HepG2 (cell line): ENCODE data around the gene ELOVL2. TPM values are rescaled to one million over a fixed set of nuclear protein-coding genes. Genes with fewer than 3 reads are reported as not detected.

Experiments
- ATAC-seq: fragments of 200-7000 bp; cut with Tn5 transposase; 3 replicates; pipeline ENCODE4 v1.9.1; 2020; ENCODE audit warnings: mild to moderate bottlenecking, moderate library complexity
- BruUV-seq: library from RNA; stranded (reverse); fragments of 400-500 nt; replicated peaks from 2 replicates; lab custom pipeline; 2021; lab: Mats Ljungman, UMichigan
- CTCF ChIA-PET: fragments of 300-600 bp; formaldehyde crosslinking; extraction: SDS; loops from one replicate; lab custom pipeline; 2021; ENCODE audit warnings: low total read pairs, inconsistent platforms, low intra/inter-chr PET ratio; lab: Yijun Ruan, JAX
- POLR2A ChIA-PET: fragments of 350-600 bp; sonication (Branson Sonifier 250); formaldehyde crosslinking; loops from one replicate; lab custom pipeline; 2020; ENCODE audit warnings: antibody characterized with exemption, inconsistent platforms; lab: Yijun Ruan, JAX
- DNase-seq: peaks from one replicate; pipeline ENCODE4 v3.0.0-alpha.2; 2015; ENCODE audit warnings: low spot score
- FAIRE-seq: peaks from 3 replicates; lab custom pipeline; 2011; peaks lifted over from hg19 to GRCh38; lab: Jason Lieb, UNC
- H2AFZ ChIP-seq: one replicate; pipeline ENCODE4 v1.6.1; 2011; ENCODE audit warnings: low read length, inconsistent platforms
- H3K27ac ChIP-seq: fragments of 300-600 bp; 3 replicates; pipeline ENCODE4 v1.8.0; 2011; ENCODE audit warnings: mixed run types, mild to moderate bottlenecking, mixed read lengths, low read length, inconsistent platforms; ENCODE audit not compliant: insufficient read depth; ENCODE audit errors: extremely low read length
- H3K27me3 ChIP-seq, 2 experiments: fragments of 200-600 bp in 1 of 2; 2 replicates in 1 of 2; 3 replicates in 1 of 2; pipeline versions ENCODE4 v1.6.0 to v1.8.0; 2011; ENCODE audit warnings: low read length in 2 of 2, mild to moderate bottlenecking in 2 of 2, moderate library complexity in 2 of 2, inconsistent platforms in 1 of 2; ENCODE audit not compliant: insufficient read depth in 2 of 2, control insufficient read depth in 1 of 2
- H3K36me3 ChIP-seq, 2 experiments: fragments of 200-600 bp in 1 of 2; replicated peaks in 1 of 2; 2 replicates in 1 of 2; 3 replicates in 1 of 2; pipeline versions ENCODE4 v1.5.1 to v1.8.0; 2011; ENCODE audit warnings: low read length in 2 of 2, inconsistent platforms in 1 of 2; ENCODE audit not compliant: insufficient read depth in 2 of 2, control insufficient read depth in 1 of 2
- H3K4me1 ChIP-seq: 2 replicates; pipeline ENCODE4 v1.5.1; 2012; ENCODE audit warnings: low read length, inconsistent platforms; ENCODE audit not compliant: insufficient read depth
- H3K4me2 ChIP-seq: 2 replicates; pipeline ENCODE4 v1.6.0; 2011; ENCODE audit warnings: low read depth, low read length, inconsistent platforms
- H3K4me3 ChIP-seq, 3 experiments: fragments of 200-600 bp in 1 of 3; sonication (generic), shearing (Covaris generic) in 1 of 3; replicated peaks in 1 of 3; 2 replicates each; pipeline ENCODE4 v1.5.1; 2011 to 2016; ENCODE audit warnings: low read length in 3 of 3, inconsistent platforms in 2 of 3, low read depth in 2 of 3, mild to moderate bottlenecking in 2 of 3, control low read depth in 1 of 3, mixed read lengths in 1 of 3; ENCODE audit not compliant: insufficient read depth in 1 of 3
- H3K79me2 ChIP-seq: one replicate; pipeline ENCODE4 v1.6.1; 2011; ENCODE audit warnings: low read length, inconsistent platforms; ENCODE audit not compliant: insufficient read depth
- H3K9ac ChIP-seq: 2 replicates; pipeline ENCODE4 v1.6.0; 2011; ENCODE audit warnings: mild to moderate bottlenecking, low read depth, low read length, inconsistent platforms; ENCODE audit not compliant: insufficient read depth
- H3K9me3 ChIP-seq: 2 replicates; pipeline ENCODE4 v1.5.1; 2012; ENCODE audit warnings: mild to moderate bottlenecking, low read length
- H4K20me1 ChIP-seq: 2 replicates; pipeline ENCODE4 v1.6.0; 2011; ENCODE audit warnings: inconsistent platforms, mild to moderate bottlenecking, low read length, moderate library complexity; ENCODE audit not compliant: insufficient read depth
- PAWR ChIP-seq: sonication (generic); formaldehyde crosslinking; IDR thresholded peaks from 2 replicates; pipeline ENCODE4 v1.4.0; 2020; ENCODE audit warnings: missing genetic modification reagents, mild to moderate bottlenecking, borderline replicate concordance
- PITX1 ChIP-seq: sonication (generic); formaldehyde crosslinking; IDR thresholded peaks from 2 replicates; pipeline ENCODE4 v1.5.1; 2020; ENCODE audit warnings: mild to moderate bottlenecking, missing genetic modification reagents
- SIN3A ChIP-seq: IDR thresholded peaks from 2 replicates; pipeline ENCODE4 v1.6.1; 2011; ENCODE audit warnings: low read depth, mild to moderate bottlenecking, control low read depth, low read length, borderline replicate concordance
- ZMYM4 ChIP-seq: sonication (generic); formaldehyde crosslinking; IDR thresholded peaks from 2 replicates; pipeline ENCODE4 v1.8.1; 2023; ENCODE audit warnings: mild to moderate bottlenecking, missing genetic modification reagents
- ZNF225 ChIP-seq: sonication (generic); formaldehyde crosslinking; IDR thresholded peaks from 2 replicates; pipeline ENCODE4 v1.4.0; 2020; ENCODE audit warnings: mild to moderate bottlenecking, missing genetic modification reagents
- ZNF441 ChIP-seq: sonication (generic); formaldehyde crosslinking; IDR thresholded peaks from 2 replicates; pipeline ENCODE4 v1.7.0; 2021; ENCODE audit warnings: missing genetic modification reagents, borderline replicate concordance
- ZNF496 ChIP-seq: sonication (generic); formaldehyde crosslinking; IDR thresholded peaks from 2 replicates; pipeline ENCODE4 v1.8.1; 2023; ENCODE audit warnings: mild to moderate bottlenecking, moderate library complexity, missing genetic modification reagents; ENCODE audit not compliant: insufficient replicate concordance
- ZNF510 ChIP-seq: sonication (generic); formaldehyde crosslinking; IDR thresholded peaks from 2 replicates; pipeline ENCODE4 v1.4.0; 2020; ENCODE audit warnings: low read depth, mild to moderate bottlenecking, missing genetic modification reagents
- ZNF564 ChIP-seq: sonication (generic); formaldehyde crosslinking; IDR thresholded peaks from 2 replicates; pipeline ENCODE4 v1.8.1; 2023; ENCODE audit warnings: mild to moderate bottlenecking, missing genetic modification reagents
- ZNF672 ChIP-seq: sonication (generic); formaldehyde crosslinking; IDR thresholded peaks from 2 replicates; pipeline ENCODE4 v1.8.1; 2022; ENCODE audit warnings: missing genetic modification reagents
- WGBS: methylation state at CpG from one replicate; pipeline ENCODE4 v1.1.6; 2017; ENCODE audit warnings: low lambda C conversion rate; 5-methylcytosine and 5-hydroxymethylcytosine counted together
- in situ Hi-C: cut with HindIII; loops from 2 replicates; pipeline ENCODE4 v1.10.0; 2017; ENCODE audit warnings: low pct_unique_long_range_greater_than_20kb; ENCODE audit not compliant: extremely low pct_ligation_motif_present
- intact Hi-C: fragments of 100-400 bp; cut with micrococcal nuclease; formaldehyde crosslinking; loops from one replicate; pipeline ENCODE4 v1.10.0; 2022; ENCODE audit not compliant: unreplicated experiment
- polyA plus RNA-seq, 8 experiments: library from polyadenylated mRNA; depleted of rRNA in 3 of 8; stranded (reverse) in 7 of 8; unstranded in 1 of 8; fragments of >200 nt; fragmentation: Illumina TruSeq in 4 of 8; extraction: Trizol in 4 of 8; gene quantifications; 2 replicates each; pipeline versions ENCODE4 v1.2.1 to v1.2.3, GENCODE V29; 2011 to 2016; ENCODE audit warnings: low read depth in 4 of 8, missing spikeins in 1 of 8, mixed read lengths in 1 of 8; ENCODE audit not compliant: insufficient read depth in 1 of 8
- total RNA-seq, 5 experiments: library from RNA; depleted of rRNA; stranded (reverse); fragments of >200 nt; fragmentation: Illumina TruSeq; extraction: Trizol; gene quantifications; 2 replicates each; pipeline ENCODE4 v1.2.3, GENCODE V29; 2016; ENCODE audit warnings: low read depth in 1 of 5
- TF ChIP-seq, protein P1 (sequence below): sonication (generic); formaldehyde crosslinking; conservative IDR thresholded peaks from 2 replicates; pipeline ENCODE4 v1.8.1; 2023; ENCODE audit warnings: missing genetic modification reagents
- TF ChIP-seq, protein P2 (sequence below): sonication (generic); formaldehyde crosslinking; IDR thresholded peaks from 2 replicates; pipeline ENCODE4 v1.5.0; 2020; ENCODE audit warnings: mild to moderate bottlenecking, missing genetic modification reagents, borderline replicate concordance

ELOVL2 gene
- total and polyA plus RNA-seq, 2 of the 13 experiments (the other 11 are each of a cell fraction or from before 2014, with no cell fraction given): 43.6 to 65.4 TPM

DNA sequence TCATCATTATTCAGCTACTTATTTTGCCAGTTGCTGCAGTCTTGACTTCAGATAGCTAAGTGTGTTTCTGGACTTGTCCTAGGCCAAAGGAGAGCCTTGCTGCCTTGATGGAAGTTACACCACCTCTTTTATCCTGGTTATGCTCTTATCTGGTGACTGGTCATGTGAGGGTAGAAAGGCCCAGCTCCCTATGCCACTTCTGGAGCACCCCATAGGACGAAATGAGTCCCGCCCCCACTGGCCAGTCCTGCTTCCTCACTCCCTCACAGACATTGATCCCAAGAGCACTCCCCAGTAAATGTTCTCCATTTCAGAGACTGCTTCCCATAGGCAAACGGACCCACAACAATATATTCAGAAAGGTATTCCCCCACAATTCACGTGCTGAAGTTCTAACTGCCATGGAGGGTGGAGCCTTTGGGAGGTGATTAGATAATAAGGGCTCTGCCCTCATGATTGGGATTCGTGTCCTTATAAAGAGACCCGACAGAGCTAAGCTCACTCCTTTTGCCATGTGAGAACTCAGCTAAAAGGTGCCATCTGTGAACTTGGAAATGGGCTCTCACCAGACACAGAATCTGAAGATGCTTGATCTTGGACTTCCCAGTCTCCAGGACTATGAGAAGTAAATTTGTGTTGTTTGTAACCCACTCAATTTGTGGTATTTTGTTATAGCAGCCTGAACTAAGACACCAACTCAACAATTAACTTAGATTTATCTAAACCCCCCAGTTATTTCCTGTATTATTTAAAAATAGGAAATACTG lies 21.5 kb upstream of the ELOVL2 start:
- H3K4me3 ChIP-seq: no peak overlapping the region; a peak in 1 of 6 replicates
- intact Hi-C loops (loop anchor here (1.0 kb wide), 1 partner anchor 343 kb away; no protein-coding TSS in a partner anchor), in situ Hi-C loops (loop anchor here (5.0 to 25.0 kb wide), 2 partner anchors 113 to 578 kb away; no protein-coding TSS in a partner anchor)
- TF ChIP-seq, protein P1, sequence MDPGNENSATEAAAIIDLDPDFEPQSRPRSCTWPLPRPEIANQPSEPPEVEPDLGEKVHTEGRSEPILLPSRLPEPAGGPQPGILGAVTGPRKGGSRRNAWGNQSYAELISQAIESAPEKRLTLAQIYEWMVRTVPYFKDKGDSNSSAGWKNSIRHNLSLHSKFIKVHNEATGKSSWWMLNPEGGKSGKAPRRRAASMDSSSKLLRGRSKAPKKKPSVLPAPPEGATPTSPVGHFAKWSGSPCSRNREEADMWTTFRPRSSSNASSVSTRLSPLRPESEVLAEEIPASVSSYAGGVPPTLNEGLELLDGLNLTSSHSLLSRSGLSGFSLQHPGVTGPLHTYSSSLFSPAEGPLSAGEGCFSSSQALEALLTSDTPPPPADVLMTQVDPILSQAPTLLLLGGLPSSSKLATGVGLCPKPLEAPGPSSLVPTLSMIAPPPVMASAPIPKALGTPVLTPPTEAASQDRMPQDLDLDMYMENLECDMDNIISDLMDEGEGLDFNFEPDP (CRISPR knock-in tag): 0 out of 2 replicates have a peak, but pooled peaks have one; percentile 50
- no peak for TF ChIP-seq ZNF441
- no peak for TF ChIP-seq ZNF225 (CRISPR knock-in tag)
- TF ChIP-seq, protein P2, sequence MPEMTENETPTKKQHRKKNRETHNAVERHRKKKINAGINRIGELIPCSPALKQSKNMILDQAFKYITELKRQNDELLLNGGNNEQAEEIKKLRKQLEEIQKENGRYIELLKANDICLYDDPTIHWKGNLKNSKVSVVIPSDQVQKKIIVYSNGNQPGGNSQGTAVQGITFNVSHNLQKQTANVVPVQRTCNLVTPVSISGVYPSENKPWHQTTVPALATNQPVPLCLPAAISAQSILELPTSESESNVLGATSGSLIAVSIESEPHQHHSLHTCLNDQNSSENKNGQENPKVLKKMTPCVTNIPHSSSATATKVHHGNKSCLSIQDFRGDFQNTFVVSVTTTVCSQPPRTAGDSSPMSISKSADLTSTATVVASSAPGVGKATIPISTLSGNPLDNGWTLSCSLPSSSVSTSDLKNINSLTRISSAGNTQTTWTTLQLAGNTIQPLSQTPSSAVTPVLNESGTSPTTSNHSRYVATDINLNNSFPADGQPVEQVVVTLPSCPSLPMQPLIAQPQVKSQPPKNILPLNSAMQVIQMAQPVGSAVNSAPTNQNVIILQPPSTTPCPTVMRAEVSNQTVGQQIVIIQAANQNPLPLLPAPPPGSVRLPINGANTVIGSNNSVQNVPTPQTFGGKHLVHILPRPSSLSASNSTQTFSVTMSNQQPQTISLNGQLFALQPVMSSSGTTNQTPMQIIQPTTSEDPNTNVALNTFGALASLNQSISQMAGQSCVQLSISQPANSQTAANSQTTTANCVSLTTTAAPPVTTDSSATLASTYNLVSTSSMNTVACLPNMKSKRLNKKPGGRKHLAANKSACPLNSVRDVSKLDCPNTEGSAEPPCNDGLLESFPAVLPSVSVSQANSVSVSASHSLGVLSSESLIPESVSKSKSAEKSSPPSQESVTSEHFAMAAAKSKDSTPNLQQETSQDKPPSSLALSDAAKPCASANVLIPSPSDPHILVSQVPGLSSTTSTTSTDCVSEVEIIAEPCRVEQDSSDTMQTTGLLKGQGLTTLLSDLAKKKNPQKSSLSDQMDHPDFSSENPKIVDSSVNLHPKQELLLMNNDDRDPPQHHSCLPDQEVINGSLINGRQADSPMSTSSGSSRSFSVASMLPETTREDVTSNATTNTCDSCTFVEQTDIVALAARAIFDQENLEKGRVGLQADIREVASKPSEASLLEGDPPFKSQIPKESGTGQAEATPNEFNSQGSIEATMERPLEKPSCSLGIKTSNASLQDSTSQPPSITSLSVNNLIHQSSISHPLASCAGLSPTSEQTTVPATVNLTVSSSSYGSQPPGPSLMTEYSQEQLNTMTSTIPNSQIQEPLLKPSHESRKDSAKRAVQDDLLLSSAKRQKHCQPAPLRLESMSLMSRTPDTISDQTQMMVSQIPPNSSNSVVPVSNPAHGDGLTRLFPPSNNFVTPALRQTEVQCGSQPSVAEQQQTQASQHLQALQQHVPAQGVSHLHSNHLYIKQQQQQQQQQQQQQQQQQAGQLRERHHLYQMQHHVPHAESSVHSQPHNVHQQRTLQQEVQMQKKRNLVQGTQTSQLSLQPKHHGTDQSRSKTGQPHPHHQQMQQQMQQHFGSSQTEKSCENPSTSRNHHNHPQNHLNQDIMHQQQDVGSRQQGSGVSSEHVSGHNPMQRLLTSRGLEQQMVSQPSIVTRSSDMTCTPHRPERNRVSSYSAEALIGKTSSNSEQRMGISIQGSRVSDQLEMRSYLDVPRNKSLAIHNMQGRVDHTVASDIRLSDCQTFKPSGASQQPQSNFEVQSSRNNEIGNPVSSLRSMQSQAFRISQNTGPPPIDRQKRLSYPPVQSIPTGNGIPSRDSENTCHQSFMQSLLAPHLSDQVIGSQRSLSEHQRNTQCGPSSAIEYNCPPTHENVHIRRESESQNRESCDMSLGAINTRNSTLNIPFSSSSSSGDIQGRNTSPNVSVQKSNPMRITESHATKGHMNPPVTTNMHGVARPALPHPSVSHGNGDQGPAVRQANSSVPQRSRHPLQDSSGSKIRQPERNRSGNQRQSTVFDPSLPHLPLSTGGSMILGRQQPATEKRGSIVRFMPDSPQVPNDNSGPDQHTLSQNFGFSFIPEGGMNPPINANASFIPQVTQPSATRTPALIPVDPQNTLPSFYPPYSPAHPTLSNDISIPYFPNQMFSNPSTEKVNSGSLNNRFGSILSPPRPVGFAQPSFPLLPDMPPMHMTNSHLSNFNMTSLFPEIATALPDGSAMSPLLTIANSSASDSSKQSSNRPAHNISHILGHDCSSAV (CRISPR knock-in tag): 0 out of 2 replicates have a peak, but pooled peaks have one; percentile 11
- no peak for TF ChIP-seq ZNF672 (CRISPR knock-in tag)
- TF ChIP-seq PAWR (CRISPR knock-in tag): 0 out of 2 replicates have a peak, but pooled peaks have one; percentile 22
- TF ChIP-seq ZNF510: 0 out of 2 replicates have a peak, but pooled peaks have one; percentile 35
- 0 out of 2 replicates have a peak, but pooled peaks have one; percentile 36 for TF ChIP-seq ZMYM4 (CRISPR knock-in tag)
- TF ChIP-seq ZNF564 (CRISPR knock-in tag): peak; percentile 99
- TF ChIP-seq PITX1 (CRISPR knock-in tag): no peak
- TF ChIP-seq SIN3A: no peak
- TF ChIP-seq ZNF496: no peak
- H3K9me3 ChIP-seq: no peaks in the 10 kb centered on the region
- H3K4me1 ChIP-seq: peaks cover 47% of the 10 kb centered on the region
- H3K27me3 ChIP-seq: no peaks in the 10 kb centered on the region
- H3K9ac ChIP-seq: no peak overlapping the region
- DNase-seq: no peak
- no peak for ATAC-seq
- WGBS: 91% methylated on average over 6 of the region's 6 CpGs
- H4K20me1 ChIP-seq: no peaks in the 10 kb centered on the region
- H3K79me2 ChIP-seq: no peaks in the 10 kb centered on the region
- no peak overlapping the region for H3K27ac ChIP-seq
- ChIA-PET CTCF (interaction anchor here (4.2 kb wide), 1 partner anchor 21 kb away, joined by 40 read pairs; the partner anchor contains the start of gene ELOVL2), POLR2A (interaction anchor here (1.2 to 2.3 kb wide), 4 partner anchors 9 to 114 kb away, joined by 3 to 17 read pairs (median 8); no protein-coding TSS in a partner anchor)
- H3K4me2 ChIP-seq: no peak overlapping the region
- no peak overlapping the region for H2AFZ ChIP-seq
- no peaks in the 10 kb centered on the region for H3K36me3 ChIP-seq
- BruUV-seq: no TSS peak
- FAIRE-seq: no peak
